GM18507 (cell line): ENCODE results near the gene PACRG.

Source experiments
- DNase-seq: peaks from one replicate; pipeline ENCODE4 v3.0.0; 2011; ENCODE audit warnings: low read depth; ENCODE audit not compliant: insufficient read length; ENCODE audit errors: extremely low spot score
- FAIRE-seq: peaks from 2 replicates; lab custom pipeline; 2011; peaks lifted over from hg19 to GRCh38; lab: Jason Lieb, UNC

The PACRG gene

DNA sequence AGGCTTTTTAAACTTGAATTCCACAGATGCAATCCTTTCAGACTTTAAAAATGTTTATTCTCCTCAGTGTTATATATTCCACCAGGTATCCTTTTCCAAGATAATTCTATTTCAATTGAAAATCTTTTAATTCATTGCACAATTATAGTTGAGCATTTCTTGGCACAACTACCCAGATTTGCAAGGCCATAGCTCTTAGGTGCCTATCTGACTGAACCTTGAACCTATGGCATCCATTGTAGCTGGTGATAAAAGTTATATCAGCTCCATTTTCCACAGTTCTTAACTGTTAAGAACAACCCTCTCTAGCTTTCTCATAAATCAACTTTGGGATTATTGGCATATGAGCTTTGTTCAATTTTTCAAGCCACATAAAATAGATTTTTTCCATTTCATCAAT is 42.4 kb downstream of the PACRG start:
- no peak for FAIRE-seq
- no peak for DNase-seq

DNA sequence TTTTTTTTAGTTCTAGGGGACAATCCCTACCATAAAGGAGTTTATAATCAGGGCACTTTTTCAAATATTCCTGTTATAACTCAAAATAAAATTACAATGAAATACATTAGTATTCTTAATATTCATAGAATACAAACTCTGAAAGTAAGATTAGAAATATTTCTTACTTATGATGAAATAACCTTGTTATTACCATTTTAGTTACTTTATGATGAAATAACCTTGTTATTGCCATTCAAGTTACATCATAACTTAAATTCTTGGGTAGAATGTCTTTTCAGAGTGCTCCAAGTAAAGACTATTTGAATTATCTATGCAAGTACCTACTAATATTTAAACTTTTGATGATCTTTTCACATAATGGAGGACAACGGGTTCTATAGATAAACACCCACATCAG is 43.2 kb downstream of the PACRG start:
- DNase-seq: no peak
- FAIRE-seq: no peak

DNA sequence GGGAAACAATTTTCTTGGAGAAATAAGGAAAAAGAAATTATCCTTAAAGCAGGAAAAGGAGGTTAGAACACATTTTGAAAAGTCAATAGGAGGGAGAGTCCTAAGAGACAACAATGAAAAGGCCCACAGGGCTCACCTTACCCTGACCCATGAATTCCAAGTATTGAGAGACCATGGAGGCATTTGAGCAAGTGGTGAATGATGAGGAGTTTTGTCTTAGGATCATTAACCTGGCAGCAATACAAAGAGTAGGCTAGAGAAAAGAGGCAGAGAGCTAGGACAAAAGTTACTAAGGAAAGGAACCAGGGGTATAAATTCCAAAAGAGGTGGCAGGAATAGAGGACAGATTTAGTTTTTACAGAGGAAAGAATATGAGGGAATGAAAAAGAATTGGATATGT is 44.7 kb downstream of the PACRG start:
- FAIRE-seq (no peak), DNase-seq (no peak)

DNA sequence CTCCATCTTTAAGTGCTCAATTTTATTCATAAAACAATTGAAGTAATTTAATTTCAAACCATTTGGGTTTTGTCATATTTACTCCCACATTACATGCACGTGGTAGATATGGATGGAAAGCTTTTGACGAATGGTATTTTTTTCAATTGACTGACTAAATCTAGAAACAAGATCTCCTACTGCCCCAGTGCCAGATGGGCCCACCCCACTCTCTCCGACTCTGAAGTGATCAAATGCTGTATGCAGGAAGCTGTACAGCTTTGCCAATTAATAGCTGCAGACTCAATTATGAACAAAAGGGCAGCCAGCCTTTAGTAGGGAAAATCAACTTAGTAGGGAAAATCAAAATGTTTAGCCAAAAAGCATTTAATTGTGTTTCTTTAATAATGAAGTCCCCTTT is 46.2 kb downstream of the PACRG start:
- DNase-seq (no peak), FAIRE-seq (no peak)

DNA sequence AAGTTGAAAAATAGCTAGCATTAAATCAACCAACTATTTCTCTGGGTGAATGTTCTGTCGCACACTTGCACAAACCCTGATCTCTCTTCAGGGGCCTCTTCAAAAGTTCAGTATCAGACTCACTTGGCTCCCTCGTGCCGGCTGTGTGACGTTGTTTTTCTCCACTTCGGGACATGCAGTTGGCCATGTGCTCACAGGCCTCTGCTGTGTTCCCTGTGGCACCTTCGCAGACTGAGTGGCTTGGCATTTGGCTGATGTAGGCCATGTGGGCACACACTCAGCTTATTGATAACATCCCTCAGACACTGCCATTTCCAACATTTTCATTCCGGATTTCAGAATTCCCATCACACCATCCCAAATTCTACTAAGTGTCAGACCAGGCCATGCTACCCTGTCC is 49.3 kb downstream of the PACRG start:
- DNase-seq (no peak), FAIRE-seq (no peak)

DNA sequence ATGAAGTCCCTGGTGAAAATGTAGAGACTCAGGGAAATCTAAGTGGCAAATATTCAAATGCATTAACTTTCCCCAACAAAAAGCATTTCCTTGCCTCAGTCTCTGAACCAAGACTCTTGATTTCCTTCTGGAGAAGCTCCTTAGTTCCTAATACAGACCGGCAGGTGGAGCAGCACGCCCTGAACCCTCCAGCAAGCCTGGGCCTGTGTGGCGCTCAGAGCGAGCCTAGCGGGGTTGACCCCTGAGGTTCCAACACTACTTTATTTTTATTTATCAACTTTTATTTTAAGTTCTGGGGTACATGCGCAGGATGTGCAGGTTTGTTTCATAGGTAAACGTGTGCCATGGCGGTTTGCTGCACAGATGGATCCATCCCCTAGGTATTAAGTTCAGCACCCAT is 50.8 kb downstream of the PACRG start:
- FAIRE-seq (no peak), DNase-seq (no peak)

DNA sequence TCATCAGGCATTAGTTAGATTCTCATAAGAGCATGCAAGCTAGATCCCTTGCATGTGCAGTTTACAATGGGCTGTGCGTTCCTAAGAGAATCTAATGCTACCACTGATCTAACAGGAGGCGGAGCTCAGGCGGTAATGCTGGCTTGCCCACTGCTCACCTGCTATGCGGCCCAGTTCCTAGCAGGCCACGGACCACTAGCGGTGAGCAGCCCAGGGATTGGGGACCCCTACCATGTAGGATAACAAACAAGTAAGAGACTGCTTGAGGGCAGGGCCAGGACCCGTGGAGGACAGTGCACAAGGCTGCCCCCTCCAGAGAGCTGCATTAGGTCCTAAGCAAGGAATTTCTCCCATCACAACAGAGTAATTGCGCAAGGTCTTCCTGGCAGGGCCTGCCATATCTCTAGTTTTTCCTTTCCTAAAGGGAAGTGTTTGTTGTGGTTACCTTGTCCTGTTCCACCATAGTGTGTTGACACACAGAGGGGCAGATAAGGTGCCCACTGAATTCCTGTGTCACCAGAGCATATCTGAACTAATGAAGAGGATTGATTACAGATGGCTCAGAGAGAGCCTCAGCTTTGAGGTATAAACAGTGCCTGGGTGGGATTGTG is 58.0 kb downstream of the PACRG start:
- FAIRE-seq: no peak
- no peak for DNase-seq

DNA sequence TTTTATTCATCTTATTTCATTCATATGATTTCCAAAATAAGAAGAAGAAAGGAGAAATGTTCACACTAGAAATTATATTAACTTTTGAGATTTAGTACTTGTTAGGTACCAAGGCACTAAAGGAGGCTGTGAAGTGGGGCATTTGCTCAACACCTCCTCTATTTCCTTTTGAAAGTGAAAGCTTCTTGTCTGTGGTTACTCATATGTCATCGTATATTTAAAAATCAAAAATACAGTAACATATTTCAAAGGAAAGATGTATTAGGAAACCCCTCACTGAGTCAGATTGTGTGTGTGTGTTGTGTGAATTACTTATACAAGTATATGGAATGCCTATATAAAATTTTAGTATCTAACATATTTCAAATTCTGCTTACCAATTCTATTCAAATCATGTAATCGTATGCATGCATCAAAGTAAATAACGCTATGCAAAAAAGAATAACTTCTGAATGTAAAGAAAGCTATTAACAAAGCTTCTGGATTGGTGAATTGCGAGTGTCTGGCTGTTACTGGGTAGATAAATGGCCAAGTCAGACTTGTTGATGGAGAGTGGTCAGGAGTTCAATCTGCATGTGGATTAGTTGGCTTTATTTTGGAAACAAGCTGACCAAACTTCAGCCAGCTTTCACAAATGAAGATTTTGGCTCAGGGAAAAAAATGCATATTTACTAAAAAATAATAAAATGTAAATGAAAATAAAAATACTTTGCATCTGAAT is 70.9 kb downstream of the PACRG start:
- FAIRE-seq (no peak), DNase-seq (no peak)

DNA sequence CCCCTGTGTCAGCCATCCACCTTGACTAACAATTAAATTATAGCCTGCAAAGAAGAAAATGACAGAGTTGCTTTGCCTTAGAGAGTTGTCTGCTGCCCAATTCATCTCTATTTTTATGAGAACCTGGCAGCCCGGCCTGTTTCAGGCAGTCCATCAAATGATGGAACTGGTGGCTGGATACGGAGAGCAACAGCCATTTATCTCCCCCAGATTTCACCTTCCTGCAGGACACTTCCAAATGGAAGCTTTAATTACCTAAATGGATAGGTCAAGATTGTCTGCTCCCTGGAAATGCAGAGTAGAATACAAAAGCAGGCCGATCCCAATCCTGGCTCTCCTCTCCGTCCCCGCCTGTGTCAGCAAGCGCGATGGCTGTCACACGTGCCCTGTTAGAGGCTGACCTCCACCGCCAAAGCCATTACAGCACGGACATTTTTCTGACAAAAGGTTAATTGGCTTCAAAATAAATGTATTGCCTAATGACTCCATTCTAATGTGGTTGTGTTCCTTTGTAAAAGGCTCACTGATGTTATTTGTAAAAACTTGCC is 86.7 kb downstream of the PACRG start:
- no peak for DNase-seq
- FAIRE-seq: no peak

DNA sequence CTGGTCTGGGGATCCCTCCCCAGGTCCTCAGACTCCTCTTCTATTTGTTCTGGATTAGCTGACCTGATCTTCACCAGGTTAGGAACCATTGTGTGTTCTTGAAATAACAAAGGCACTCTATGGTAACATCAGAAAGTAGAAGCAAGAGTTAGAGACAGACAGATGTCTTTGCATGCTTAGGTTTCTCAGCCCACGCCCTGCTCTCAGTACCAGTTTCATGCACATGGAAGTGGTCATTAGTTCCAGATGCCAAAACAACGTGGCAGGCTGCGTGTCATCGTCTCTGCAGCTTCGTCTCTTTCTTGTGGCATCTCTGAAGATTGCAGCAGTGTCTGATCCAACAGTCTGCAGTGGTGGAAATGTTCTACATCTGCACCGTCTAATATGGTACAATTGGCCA is 89.4 kb downstream of the PACRG start:
- no peak for FAIRE-seq
- no peak for DNase-seq

DNA sequence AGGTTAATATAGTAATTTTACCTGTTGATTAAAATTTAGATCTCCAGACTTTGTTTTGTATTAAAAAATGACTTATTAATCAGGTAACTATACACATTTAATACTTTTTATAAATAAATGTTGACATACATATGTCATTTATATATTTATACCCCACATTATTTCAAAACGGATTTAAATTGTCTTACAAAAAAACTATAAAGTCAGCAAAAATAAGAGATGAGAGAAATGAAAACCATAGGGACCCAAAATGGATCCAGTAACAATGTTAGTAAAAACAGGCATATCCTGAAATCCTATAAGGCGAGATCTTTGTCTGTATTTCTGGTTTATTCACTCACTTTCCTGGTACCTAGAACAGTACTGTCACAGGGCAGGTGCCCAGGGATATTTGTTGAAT is 91.5 kb downstream of the PACRG start:
- FAIRE-seq (no peak), DNase-seq (no peak)

DNA sequence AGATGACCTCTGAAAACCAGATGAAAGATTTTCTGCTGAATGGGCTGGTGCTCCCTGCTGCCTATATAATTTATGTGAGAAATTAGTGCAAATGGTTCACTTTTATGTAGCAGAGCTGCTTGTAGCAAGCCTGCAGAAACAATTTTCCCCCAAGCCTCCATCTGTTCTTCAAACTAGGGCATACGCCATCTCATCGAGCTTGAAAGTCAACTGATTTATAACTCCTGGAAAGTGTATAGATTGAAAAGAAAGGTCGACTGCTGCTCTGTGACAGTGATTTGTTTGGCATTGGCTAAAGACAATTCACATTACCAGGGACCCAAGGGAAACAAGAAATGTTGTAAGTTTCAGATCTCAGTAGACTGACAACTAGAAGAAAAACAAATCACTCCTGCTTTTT is 93.3 kb downstream of the PACRG start:
- DNase-seq: no peak

DNA sequence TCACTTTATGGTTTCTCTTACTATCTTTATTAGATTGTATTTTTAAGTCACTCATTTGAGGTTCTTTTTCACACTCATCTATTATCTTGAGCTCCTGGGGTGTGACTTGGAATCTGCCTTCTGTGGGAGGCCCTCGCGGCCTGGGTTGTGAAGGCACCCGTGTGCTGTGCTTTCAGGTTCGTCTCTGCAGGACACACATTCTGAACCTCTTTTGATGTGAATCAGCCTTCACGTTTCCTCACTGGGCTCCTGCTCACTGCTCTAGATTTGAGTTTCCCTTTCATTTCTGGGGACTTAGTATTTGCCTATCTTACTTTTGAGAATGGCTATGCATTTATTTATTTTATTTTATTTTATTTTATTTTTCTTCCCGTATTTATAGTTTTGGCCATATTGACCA is 97.8 kb downstream of the PACRG start:
- FAIRE-seq (no peak), DNase-seq (no peak)

More for the DNA sequence above, 93.3 kb downstream of the PACRG start:
- FAIRE-seq: no peak

DNA sequence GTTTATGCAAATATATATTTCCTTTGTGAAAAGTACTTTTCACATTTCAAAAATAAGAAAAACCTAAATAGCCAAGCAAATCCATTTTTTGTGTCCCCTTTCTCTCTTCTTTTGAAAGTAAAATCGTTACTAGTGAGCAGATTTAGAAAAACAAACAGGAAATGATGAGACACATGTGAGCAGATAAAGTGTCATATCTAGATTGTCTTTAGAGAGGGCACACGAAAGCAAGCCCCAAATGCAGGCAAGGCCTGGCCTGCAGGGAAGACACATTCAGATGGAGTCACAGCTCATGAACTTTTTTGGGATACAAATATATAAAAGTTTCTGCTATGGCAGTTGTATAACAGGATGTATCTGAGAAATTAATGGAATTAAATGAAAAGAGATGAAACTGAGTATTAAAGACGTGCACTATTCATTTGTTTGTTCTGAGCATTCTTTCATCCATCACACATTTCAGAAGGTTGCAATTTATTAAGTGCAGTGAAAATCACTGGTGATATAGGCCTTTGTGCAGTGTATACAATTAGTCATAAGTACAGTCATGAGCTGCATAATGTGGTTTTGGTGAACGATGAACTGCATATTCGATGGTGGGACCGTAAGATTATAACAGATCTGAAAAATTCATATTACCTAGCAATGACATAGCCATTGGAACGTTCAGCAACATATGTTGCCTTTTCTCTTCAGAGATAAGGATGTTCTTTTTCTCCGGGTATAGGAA is 101.4 kb downstream of the PACRG start:
- DNase-seq (no peak), FAIRE-seq (no peak)

DNA sequence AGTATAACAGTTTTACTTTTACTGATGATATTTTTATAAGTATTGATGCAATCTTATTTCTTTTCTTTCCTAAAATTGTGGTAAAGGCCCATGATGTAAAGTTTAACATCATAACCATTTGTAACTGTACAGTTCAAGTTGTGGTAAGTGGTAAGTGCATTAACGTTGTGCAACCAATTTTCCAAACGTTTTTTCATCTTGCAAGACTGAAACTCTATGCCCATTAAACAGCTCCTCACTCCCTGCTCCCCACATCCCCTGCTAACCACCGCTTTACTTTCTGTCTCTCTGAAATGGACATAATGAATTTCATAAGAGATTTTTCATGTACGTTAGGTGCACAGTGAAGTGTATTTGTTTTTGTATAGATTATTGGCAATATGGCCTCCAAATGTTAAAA is 106.0 kb downstream of the PACRG start:
- no peak for FAIRE-seq
- no peak for DNase-seq

DNA sequence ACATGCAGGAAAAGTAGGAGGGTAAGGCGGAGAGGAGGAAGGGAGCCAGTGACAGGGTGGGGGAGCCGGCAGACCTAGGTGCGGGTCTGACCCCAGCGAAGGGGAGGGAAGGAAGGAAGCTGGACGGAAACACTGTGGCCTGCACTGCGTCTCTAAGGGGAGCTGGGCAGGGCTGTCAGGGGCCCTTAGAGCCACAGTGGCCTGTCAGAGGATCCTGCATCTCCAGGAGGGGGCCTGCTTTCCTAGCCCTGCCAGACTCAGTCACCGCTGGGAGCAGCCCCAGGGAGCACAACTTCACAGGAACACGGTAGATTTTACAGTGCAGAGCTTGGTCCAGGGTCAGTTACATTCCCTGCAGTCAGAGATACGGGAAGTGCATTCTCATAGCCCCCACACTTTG is 118.2 kb downstream of the PACRG start:
- no peak for FAIRE-seq

DNA sequence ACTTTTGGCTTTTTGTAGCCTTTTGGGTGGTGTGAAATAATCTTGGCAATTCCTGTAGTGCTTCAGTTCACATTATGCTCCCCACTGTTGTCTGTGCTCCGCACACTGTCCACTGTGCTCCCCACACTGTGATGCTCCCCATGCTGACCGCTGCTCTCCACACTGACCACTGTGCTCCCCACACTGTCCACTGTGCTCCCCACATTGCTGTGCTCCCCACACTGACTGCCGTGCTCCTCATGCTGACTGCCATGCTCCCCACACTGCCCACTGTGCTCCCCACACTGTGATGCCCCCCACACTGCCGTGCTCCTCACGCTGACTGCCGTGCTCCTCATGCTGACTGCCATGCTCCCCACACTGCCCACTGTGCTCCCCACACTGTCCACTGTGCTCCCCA is 118.9 kb downstream of the PACRG start:
- DNase-seq (no peak), FAIRE-seq (no peak)

More for the DNA sequence above, 118.2 kb downstream of the PACRG start:
- DNase-seq: no peak

DNA sequence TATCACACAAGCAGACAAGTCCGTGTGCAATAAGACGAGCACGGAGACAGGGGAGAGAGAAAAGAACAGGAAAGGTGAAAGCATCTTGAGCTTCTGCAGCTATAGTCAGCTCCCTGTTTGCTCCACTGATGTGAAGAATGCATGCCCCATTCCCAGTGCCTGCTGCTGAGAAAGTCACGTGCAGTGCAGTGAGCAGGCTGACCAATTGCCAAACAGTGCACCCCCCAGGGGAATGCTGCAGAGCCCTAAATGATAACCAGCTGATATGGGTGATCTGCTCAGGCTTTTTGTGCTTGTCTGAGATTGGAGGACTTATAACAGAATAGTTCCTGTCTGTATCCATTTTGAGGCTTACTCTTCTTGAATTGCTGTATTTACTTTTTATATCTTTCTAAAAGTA is 121.5 kb downstream of the PACRG start:
- no peak for FAIRE-seq
- DNase-seq: no peak

DNA sequence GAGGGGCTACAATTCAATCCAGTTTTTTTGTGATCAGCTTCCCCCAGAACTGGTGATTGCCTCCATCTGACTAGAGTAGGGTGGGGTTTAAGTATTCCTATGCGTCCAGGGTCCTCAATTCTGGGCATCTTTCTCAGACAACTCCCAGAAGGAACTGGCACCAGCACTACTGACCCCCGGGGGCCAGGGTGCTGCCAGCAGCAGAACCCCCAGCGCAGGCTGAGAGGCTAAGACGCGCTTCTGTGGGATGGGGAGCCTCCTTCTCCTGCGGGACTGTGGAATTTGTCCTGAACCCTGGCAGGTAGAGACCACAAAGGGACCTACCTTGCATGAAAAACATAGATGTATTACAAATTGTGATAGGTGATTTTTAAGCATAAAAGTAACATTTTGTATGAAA is 124.4 kb downstream of the PACRG start:
- no peak for FAIRE-seq
- DNase-seq: no peak

DNA sequence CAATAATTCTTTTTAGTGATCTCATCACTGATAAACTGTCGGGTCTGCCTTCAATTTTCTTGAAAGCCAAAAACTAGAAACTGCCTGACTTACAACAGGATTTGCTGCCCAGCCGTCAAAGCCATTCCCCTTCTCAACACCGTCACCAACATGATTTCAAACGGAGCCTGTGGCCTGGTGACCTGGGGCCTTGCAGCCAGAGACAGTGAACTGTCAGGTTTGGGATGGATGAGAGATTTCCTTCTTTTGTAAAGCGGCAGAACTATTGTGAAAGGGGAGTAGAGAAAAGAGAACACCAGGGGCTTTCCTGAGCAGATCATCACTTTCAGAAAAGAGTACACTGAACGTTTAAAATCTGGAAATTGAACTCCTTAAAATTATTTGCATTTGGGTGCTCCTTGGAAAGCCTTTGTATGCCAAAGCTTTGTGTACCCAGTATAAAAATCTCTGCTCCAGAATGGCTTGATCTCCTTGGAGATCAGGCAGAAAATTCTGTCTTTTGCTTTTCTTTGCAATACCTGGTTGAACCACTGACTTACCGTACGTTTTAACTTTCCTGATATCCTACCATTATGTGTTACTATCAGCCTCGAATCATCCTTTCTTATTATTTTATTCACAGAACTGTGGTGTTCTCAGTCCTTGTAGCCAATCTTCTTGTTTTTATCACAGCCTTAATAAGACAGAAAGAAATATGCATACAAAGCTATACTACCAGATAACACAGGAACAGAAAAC is 125.2 kb downstream of the PACRG start:
- FAIRE-seq (no peak), DNase-seq (no peak)
